Measurements from ENCODE around the gene MUC5B. TPM values are rescaled to one million over a fixed set of nuclear protein-coding genes. Genes with fewer than 3 reads are reported as not detected.

The MUC5B gene
- total RNA-seq, 2 donors from 2014 or later: not detected

DNA sequence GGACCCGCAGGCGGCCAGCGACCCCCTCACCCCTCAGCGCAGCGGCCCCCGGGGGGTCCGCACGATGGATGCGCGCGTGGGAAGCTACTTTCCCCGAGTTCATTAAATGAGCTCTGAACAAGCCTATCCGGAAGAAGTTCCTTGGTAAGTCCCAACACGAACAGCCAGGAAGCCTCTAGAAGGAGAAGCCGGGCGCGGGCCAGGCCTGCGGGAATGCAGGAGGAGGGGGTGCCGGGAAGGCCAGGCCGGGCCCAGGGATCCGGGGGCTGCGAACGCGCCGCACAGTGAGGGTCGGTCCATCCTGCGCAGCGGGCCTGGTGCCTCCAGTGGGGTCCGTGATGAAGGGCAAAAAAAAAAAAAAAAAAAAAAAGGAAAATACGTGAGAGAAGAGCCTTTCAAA, 49.7 kb downstream of the MUC5B start:
- TF ChIP-seq, protein P1, sequence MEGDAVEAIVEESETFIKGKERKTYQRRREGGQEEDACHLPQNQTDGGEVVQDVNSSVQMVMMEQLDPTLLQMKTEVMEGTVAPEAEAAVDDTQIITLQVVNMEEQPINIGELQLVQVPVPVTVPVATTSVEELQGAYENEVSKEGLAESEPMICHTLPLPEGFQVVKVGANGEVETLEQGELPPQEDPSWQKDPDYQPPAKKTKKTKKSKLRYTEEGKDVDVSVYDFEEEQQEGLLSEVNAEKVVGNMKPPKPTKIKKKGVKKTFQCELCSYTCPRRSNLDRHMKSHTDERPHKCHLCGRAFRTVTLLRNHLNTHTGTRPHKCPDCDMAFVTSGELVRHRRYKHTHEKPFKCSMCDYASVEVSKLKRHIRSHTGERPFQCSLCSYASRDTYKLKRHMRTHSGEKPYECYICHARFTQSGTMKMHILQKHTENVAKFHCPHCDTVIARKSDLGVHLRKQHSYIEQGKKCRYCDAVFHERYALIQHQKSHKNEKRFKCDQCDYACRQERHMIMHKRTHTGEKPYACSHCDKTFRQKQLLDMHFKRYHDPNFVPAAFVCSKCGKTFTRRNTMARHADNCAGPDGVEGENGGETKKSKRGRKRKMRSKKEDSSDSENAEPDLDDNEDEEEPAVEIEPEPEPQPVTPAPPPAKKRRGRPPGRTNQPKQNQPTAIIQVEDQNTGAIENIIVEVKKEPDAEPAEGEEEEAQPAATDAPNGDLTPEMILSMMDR (IDR thresholded peaks at IDR 0.05): no peak
- peaks cover 19% of the 10 kb centered on the region for H3K36me3 ChIP-seq

DNA sequence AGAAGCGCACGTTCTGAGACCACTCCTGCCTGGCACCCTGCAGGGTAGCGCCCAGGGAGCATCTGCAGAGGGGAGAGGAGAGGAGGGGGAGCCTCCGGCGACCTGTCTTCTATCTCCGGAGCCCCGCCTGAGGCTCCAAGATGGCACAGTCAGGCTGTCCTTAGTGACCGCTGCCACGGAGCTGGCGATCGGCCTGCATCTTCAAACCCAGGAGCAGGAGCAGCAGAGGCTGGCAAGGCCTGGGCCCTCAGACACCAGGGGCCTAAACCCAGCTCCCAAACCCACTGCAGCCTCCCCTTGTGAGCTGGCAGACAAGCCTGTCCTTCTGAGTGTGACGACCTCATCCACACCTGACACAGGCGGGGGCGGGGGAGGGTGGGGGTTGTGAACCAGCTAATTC, 51.6 kb downstream of the MUC5B start:
- Histone ChIP-seq H3K4me1 (peaks cover 0 to 24% of the 10 kb centered on the region in 2 donors), H3K27ac (no peak overlapping the region), H3K36me3 (peaks cover 28% of the 10 kb centered on the region), H3K9me3 (no peaks in the 10 kb centered on the region), H3K27me3 (no peaks in the 10 kb centered on the region), H3K4me3 (no peak overlapping the region)
- no peak for DNase-seq (ENCODE audit: low spot score)
- TF ChIP-seq, protein P1 (IDR thresholded peaks at IDR 0.05): no peak

More for the DNA sequence above, 49.7 kb downstream of the MUC5B start:
- no peaks in the 10 kb centered on the region for H3K9me3 ChIP-seq
- no peak for DNase-seq (ENCODE audit: low spot score)
- no peak overlapping the region for H3K4me3 ChIP-seq
- peaks cover 0 to 28% of the 10 kb centered on the region in 2 donors for H3K4me1 ChIP-seq
- no peak overlapping the region for H3K27ac ChIP-seq
- H3K27me3 ChIP-seq: no peaks in the 10 kb centered on the region

DNA sequence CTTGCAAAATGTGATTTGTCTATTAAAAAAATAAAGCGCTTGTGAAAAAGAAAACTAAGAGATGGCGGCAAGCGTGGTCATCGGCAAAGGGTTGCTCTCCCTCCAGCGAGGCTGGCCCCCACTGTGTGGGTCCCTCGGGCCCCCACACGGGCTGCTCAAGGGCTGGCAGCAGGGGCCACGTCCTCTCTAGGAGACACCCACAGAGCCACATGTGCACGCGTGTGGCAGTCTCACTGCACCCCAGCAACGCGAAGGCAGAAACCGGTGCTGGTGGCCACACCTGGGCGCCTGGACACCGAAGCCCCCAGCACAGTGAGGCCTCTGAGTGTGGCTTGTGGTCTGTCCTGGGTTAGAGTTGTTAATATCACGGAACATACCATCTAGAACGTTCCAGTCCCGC, 52.2 kb downstream of the MUC5B start:
- TF ChIP-seq, protein P1 (IDR thresholded peaks at IDR 0.05): no peak
- Histone ChIP-seq H3K27ac (peak overlapping the region; percentile 77 to 83), H3K9me3 (no peaks in the 10 kb centered on the region), H3K4me3 (no peak overlapping the region), H3K36me3 (peaks cover 33% of the 10 kb centered on the region), H3K4me1 (peaks cover 0 to 24% of the 10 kb centered on the region in 2 donors), H3K27me3 (no peaks in the 10 kb centered on the region)
- DNase-seq (ENCODE audit: low spot score): no peak

DNA sequence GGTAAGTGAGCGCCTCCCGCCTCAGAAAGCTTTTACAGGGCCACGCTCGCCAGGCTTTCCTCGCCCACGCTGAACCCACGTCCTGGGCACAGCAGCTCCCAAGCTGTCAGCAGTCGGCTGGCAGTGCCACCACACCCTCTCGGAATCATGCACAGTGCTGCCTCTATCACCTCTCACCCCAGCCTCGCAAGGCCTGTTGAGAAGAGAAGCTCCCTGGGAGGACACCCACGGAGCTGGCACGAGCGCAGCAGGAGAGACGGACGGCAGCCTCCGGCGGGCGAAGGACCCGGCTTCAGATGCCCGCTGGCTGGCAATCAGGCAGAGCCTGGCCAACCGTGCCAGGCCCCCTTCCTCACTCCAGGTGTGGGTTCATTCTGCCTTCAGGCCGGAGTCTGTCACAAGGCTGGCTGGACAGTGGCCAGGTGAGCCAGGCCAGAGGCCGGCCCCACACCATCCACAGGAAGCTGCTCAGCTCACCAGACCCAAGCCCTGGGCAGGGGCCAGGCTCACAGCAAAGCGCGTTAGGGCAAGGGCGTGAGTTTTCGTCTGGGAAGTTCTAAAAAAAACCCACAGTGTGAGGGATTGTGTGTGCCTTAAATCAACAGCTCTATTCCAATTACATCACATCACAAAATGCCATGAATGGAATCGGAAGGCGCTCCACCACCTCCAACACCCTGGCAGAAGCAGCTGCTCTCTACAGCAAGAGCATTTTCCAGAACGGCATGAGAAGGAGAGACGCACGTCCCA, 53.4 kb downstream of the MUC5B start:
- Histone ChIP-seq H3K9me3 (no peaks in the 10 kb centered on the region), H3K4me3 (no peak overlapping the region), H3K36me3 (peaks cover 44% of the 10 kb centered on the region), H3K27ac (peak overlapping the region; percentile 77 to 83), H3K4me1 (peaks cover 0 to 18% of the 10 kb centered on the region in 2 donors), H3K27me3 (no peaks in the 10 kb centered on the region)
- DNase-seq (ENCODE audit: low spot score): no peak
- TF ChIP-seq, protein P1 (IDR thresholded peaks at IDR 0.05): no peak

DNA sequence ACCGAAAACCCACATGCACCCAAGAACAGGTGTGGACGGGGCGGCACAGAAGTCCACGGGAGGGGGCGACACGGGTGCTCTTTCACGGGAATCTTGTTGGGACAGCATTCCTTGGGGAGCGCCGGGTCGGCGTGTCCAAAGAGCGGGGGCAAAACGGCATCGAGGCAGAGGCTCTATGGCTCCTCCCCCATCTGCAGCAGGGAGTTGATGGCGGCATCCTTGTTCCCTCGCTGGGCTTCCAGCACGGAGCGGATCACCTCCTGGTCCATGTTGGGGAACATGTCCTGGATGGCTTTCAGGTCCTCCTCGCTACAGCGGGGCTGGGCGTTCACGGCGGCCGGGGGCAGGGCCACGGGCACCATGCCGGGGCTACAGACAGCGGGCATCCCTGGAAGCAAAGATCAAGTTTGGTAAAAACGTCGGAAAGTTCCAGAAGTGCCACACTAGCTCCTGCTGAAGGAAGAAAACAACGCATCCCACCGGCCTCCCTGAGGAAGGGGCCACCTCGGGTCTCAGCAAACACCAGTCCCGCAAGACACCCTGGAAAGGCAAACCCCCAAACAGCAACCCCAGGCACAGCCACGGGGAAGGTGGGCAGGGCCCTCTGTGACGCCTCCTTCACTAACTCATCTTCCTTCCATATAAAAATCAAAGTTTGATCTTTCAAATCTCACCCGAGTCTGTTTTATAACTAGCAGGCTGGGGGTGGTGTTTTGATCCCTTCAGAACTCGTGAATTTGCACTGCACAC, 54.2 kb downstream of the MUC5B start:
- H3K36me3 ChIP-seq: peaks cover 53% of the 10 kb centered on the region
- no peak for DNase-seq (ENCODE audit: low spot score)

More for the DNA sequence above, 54.2 kb downstream of the MUC5B start:
- Histone ChIP-seq H3K4me1 (peaks cover 0 to 24% of the 10 kb centered on the region in 2 donors), H3K27me3 (no peaks in the 10 kb centered on the region), H3K4me3 (no peak overlapping the region), H3K9me3 (no peaks in the 10 kb centered on the region), H3K27ac (peak overlapping the region; percentile 77 to 83)
- TF ChIP-seq, protein P1 (IDR thresholded peaks at IDR 0.05): no peak

Data from right atrium auricular region (tissue), 2 donors.